Lower leg skin (tissue), 3 donors: ENCODE results near the gene NFKBIE.
A peak's percentile ranks its signal among the peaks of the same experiment; 100 is the strongest.

ENCODE experiments used
- CTCF ChIP-seq, 3 donors: fragments of 450-650 bp; IDR thresholded peaks; one replicate each; pipeline ENCODE4 v1.5.1; 2016; ENCODE audit warnings: antibody characterized with exemption in 3 of 3, mild to moderate bottlenecking in 3 of 3, moderate library complexity in 2 of 3
- POLR2A ChIP-seq, 2 donors: fragments of 450-650 bp; IDR thresholded peaks; one replicate each; pipeline ENCODE4 v1.6.1; 2016 to 2017; ENCODE audit warnings: antibody characterized with exemption in 2 of 2, mild to moderate bottlenecking in 1 of 2, moderate library complexity in 1 of 2

GRCh38 chr6:44234101-44235025 is 31.0 kb downstream of the NFKBIE start:
- TF ChIP-seq CTCF (IDR thresholded peaks at IDR 0.05) (peak in 1 of 3 donors; percentile 42), POLR2A (IDR thresholded peaks at IDR 0.05) (no peak)
